ENCODE measurements around the gene OR2V2.

The OR2V2 gene

GRCh38 chr5:181149355-181149754, 2.0 kb downstream of the OR2V2 start:
- DNase-seq = no peak

DNA sequence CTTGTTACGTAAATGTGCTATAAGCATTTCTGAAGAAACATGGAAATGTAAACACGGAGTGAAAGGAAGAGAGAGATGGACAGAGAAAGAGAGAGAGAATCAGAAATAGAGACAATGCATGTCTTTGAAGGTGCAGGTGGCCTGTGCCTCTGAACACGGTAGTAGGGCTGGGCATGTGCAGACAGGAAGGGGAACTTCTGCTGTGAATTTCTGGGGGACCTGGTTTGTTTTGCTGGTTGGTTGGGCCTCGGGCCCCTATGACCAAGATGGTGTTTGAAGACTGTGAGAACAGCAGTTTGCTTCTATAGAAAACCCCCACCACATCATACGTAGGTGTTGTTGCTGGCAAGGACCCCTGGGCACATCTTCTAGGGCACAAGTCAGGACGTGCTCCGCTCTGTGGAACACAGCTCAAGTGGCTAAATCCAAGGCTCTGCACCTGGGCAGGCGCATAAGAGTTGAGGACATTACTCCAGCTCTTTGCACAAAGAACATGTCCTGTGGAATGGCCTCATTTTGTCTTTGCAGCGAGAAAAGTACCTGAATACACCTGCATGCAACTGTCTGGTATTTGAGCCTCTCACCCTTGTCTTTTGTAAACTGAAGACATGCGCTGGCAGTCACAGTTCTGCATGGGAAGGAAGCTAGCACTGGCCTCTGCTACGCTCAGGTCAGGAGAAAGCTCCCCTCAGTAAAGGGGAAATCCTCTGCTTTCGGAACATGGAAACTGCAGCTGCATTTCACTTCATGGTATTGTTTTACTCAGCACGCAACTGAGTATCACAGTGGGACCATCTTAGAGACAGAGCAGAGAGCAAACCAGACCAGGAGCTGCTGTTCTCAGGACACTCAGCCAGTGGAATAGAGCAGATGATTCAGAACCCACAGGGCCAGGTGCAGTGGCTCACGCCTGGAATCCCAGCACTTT, 2.7 kb downstream of the OR2V2 start:
- DNase-seq = no peak

DNA sequence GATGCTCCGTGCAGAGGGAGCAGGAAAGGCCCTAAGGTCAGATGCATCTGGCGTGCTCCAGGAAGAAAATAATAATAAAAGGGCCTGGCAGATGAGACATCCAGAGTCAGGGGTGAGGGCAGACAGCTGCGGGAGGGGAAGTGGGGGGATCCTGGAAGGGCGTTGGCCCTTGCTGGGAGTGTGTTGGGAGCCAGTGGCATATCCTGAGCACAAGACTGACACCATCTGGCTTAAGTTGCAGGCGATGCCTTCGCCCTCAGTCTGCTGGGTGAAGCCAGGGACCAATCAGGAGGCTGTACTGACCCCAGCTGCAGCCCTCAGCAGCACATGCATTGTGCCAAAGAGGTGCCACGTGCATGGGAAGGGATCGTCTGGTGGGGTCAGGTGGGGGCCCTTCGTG, 3.8 kb downstream of the OR2V2 start:
- DNase-seq = peak; percentile 49

DNA sequence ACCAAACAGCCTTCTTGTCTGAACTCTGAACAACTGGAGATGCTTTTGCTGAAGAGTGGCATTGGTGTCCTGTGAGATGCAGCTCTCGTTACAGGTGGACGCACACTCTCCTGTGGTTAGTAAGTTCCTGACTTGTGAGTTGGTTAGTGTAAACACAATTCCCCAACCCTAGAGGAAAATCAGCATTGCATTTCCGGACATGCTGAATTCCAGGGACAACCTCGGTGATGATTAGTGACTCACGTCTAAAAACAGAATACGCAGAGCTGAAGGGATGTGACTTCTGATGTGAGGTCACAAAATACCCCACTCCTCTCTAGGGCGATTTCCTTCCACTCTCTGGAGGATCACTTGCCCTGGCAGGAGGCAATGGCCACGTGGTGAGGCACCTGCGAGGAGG, 5.0 kb downstream of the OR2V2 start:
- DNase-seq = no peak

DNA sequence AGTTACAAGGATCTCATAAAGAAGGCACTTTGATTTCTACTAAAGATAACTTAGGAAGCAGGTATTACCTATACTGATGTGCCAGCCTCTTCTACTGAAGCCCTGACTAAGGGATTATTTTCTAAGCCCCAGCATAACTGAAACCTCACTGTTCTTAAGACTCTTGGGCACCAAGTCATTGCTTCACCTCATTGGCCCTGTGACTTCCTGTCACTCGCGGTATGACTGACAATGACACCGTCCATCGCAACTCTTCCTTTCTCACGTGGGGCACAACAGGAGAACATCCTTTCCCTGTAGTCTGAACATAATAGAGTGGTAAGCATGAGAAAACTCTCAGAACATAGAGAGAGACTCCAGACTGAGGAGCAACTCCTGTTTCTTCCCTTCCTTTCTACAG, 6.4 kb downstream of the OR2V2 start:
- DNase-seq = no peak

- no peak for DNase-seq
These were observed 9.4 kb downstream of the OR2V2 start for GRCh38 chr5:181156758-181157157.

DNA sequence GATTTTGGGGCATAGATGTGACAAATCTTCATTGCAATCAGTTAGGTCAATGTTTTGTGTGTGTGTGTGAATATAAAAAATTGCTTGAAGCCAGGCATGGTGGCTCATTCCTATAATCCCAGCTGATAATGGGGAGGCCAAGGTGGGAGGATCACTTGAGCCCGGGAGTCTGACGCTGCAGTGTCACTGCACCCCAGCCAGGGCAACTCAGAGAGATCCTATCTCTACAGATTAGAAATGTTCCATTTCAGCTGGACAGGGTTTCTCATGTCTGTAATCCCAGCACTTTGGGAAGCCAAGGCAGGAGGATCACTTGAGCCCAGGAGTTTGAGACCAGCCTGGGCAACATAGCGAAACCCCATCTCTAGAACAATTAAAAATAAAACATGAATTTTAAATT, 11.5 kb downstream of the OR2V2 start:
- no peak for DNase-seq

DNA sequence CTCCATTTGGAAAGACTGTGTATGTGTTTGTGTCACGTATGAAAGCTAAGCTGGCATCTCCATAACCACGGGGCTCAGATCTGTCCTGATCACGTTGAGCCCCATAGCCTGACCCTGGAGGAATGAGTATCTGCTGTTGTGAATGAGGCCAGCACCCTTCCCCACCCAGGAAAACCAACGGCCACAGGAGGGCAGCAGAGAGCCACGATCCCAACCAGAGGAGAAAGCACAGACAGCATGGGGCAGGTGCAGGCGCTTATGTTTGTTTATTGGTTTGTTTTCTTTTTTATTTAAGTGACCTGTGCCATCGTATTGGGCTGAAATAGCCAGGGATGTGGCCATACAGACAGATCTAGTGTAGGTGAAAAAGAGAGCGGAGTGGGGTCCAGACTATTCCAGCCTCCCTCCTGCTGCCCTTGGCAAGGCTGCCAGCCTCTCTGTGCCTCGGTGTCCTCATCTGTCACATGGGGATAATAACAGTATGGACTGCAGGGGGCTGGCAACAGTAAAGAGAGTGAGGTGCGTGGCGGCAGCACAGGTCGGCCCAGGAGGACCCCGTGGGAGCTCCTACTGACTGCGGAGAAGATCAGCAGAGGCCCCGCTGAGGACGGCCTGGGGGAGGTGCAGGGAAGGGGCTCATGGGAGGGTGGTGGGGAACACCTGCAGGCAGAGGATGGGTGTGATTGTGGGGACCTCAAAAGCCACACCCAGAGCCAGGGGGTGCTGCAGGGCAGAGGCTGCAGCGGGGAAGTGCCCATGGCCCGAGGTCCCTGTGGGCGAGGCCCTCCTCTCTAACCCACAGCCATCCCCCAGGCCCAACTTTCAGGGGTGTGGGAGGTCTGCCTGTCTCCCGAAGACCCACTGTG, 12.1 kb downstream of the OR2V2 start:
- peak; percentile 99 for DNase-seq

GRCh38 chr5:181160152-181160754, 12.9 kb downstream of the OR2V2 start:
- peak; percentile 87 for DNase-seq

- peak; percentile 86 for DNase-seq
These were observed 13.6 kb downstream of the OR2V2 start for GRCh38 chr5:181160755-181161533.

DNA sequence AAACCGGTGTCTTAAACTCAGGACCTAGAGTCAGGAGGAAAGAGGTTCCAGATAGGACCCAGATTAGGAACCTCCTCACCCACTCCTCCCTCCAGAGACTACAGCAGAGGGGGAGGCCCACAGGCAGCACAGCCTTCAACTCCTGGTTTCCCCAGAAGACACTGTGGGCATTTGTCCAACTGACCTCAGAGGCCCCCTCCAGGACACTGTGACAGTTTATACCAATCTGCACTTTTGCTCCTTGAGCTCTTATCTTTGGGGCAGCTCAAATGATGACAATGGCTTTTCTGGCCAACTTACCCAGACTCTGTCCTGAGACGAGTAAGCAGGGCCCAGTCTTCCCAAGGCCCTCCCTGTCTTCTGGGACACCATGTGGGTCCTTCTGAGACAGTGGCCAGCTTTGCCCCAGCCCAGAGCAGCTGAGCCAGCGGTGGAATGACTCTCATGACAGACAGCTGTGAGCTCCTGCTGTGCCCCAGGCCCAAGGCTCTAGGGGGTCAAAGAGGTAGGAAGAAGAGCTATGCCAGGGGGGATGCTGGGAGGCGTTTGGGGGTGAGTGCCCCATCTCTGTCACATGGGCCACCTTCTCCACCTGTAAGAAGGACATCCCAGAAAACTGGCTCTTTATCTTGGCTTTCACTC, 14.3 kb downstream of the OR2V2 start:
- DNase-seq = no peak

GRCh38 chr5:181163487-181164075, 16.2 kb downstream of the OR2V2 start:
- no peak for DNase-seq

GRCh38 chr5:181164076-181164952, 16.9 kb downstream of the OR2V2 start:
- peak; percentile 72 for DNase-seq

GRCh38 chr5:181166812-181167733, 19.7 kb downstream of the OR2V2 start:
- DNase-seq = no peak

- DNase-seq = no peak
These were observed 20.6 kb downstream of the OR2V2 start for GRCh38 chr5:181167814-181168488.

- DNase-seq = no peak
These were observed 21.3 kb downstream of the OR2V2 start for GRCh38 chr5:181168595-181169118.

- DNase-seq = peak; percentile 99
These were observed 22.3 kb downstream of the OR2V2 start for GRCh38 chr5:181169459-181170236.

Measured in activated CD8-positive, alpha-beta memory T cell treated with anti-CD3 and anti-CD28 coated beads for 24 hours (primary cell).